HepG2 (cell line): ENCODE results near the gene VCPKMT. TPM values are rescaled to one million over a fixed set of nuclear protein-coding genes. Genes with fewer than 3 reads are reported as not detected.

Experiments used
- ARID2 ChIP-seq: sonication (generic); formaldehyde crosslinking; IDR thresholded peaks from 2 replicates; pipeline ENCODE4 v1.8.1; 2022; ENCODE audit warnings: mild to moderate bottlenecking, missing genetic modification reagents, borderline replicate concordance
- CREM ChIP-seq, 2 experiments: sonication (generic) in 1 of 2; formaldehyde crosslinking in 1 of 2; IDR thresholded peaks; 2 replicates each; pipeline versions ENCODE4 v1.4.0 to v1.6.1; 2016 to 2020; ENCODE audit warnings: antibody characterized with exemption in 1 of 2, mild to moderate bottlenecking in 1 of 2, missing genetic modification reagents in 1 of 2
- MXD4 ChIP-seq: IDR thresholded peaks from 2 replicates; pipeline ENCODE4 v1.6.1; 2016; ENCODE audit warnings: mild to moderate bottlenecking, missing biosample characterization, missing genetic modification reagents
- MYC ChIP-seq: sonication (generic); formaldehyde crosslinking; IDR thresholded peaks from 2 replicates; pipeline ENCODE4 v1.9.0; 2021; ENCODE audit warnings: missing genetic modification reagents, borderline replicate concordance
- NFE2L2 ChIP-seq: fragments of 150-350 bp; IDR thresholded peaks from 2 replicates; pipeline ENCODE4 v1.6.1; 2014; ENCODE audit warnings: low read length
- NFKB2 ChIP-seq: sonication (generic); formaldehyde crosslinking; IDR thresholded peaks from 2 replicates; pipeline ENCODE4 v1.4.0; 2020; ENCODE audit warnings: missing genetic modification reagents, borderline replicate concordance
- PLRG1 ChIP-seq: fragments of 450-650 bp; conservative IDR thresholded peaks from 2 replicates; pipeline ENCODE4 v1.6.1; 2016
- RNF219 ChIP-seq: sonication (generic); formaldehyde crosslinking; IDR thresholded peaks from 2 replicates; pipeline ENCODE4 v1.5.0; 2020; ENCODE audit warnings: mild to moderate bottlenecking, missing genetic modification reagents
- SMAD1 ChIP-seq: sonication (generic); formaldehyde crosslinking; IDR thresholded peaks from 2 replicates; pipeline ENCODE4 v1.4.0; 2020; ENCODE audit warnings: missing genetic modification reagents, low read depth, mild to moderate bottlenecking, borderline replicate concordance
- SSRP1 ChIP-seq: IDR thresholded peaks from 2 replicates; pipeline ENCODE4 v1.6.1; 2016; ENCODE audit warnings: control low read depth
- ZBTB49 ChIP-seq: sonication (generic); formaldehyde crosslinking; IDR thresholded peaks from 2 replicates; pipeline ENCODE4 v1.4.0; 2020; ENCODE audit warnings: missing genetic modification reagents, borderline replicate concordance
- ZGPAT ChIP-seq: IDR thresholded peaks from 2 replicates; pipeline ENCODE4 v1.6.1; 2016; ENCODE audit warnings: mild to moderate bottlenecking
- ZNF232 ChIP-seq: sonication (generic); formaldehyde crosslinking; IDR thresholded peaks from 2 replicates; pipeline ENCODE4 v1.4.0; 2020; ENCODE audit warnings: missing genetic modification reagents, borderline replicate concordance
- ZNF24 ChIP-seq: fragments of 450-650 bp; IDR thresholded peaks from 2 replicates; pipeline ENCODE4 v1.6.1; 2017; ENCODE audit warnings: antibody characterized with exemption, mild to moderate bottlenecking
- ZNF383 ChIP-seq: sonication (generic); formaldehyde crosslinking; IDR thresholded peaks from 2 replicates; pipeline ENCODE4 v1.4.0; 2020; ENCODE audit warnings: missing genetic modification reagents, mild to moderate bottlenecking, borderline replicate concordance
- ZNF687 ChIP-seq: sonication (generic); formaldehyde crosslinking; IDR thresholded peaks from 2 replicates; pipeline ENCODE4 v1.5.1; 2020; ENCODE audit warnings: mild to moderate bottlenecking, missing genetic modification reagents, moderate library complexity
- ZNF737 ChIP-seq: sonication (generic); formaldehyde crosslinking; IDR thresholded peaks from 2 replicates; pipeline ENCODE4 v1.5.0; 2020; ENCODE audit warnings: missing genetic modification reagents, mild to moderate bottlenecking, borderline replicate concordance
- ZNF75D ChIP-seq: sonication (generic); formaldehyde crosslinking; IDR thresholded peaks from 2 replicates; pipeline ENCODE4 v1.8.1; 2023; ENCODE audit warnings: missing genetic modification reagents, mild to moderate bottlenecking, borderline replicate concordance
- ZNF790 ChIP-seq: sonication (generic); formaldehyde crosslinking; IDR thresholded peaks from 2 replicates; pipeline ENCODE4 v1.8.0; 2022; ENCODE audit warnings: missing genetic modification reagents, mild to moderate bottlenecking, borderline replicate concordance
- polyA plus RNA-seq, 8 experiments: library from polyadenylated mRNA; depleted of rRNA in 3 of 8; stranded (reverse) in 7 of 8; unstranded in 1 of 8; fragments of >200 nt; fragmentation: Illumina TruSeq in 4 of 8; extraction: Trizol in 4 of 8; gene quantifications; 2 replicates each; pipeline versions ENCODE4 v1.2.1 to v1.2.3, GENCODE V29; 2011 to 2016; ENCODE audit warnings: low read depth in 4 of 8, missing spikeins in 1 of 8, mixed read lengths in 1 of 8; ENCODE audit not compliant: insufficient read depth in 1 of 8
- total RNA-seq, 5 experiments: library from RNA; depleted of rRNA; stranded (reverse); fragments of >200 nt; fragmentation: Illumina TruSeq; extraction: Trizol; gene quantifications; 2 replicates each; pipeline ENCODE4 v1.2.3, GENCODE V29; 2016; ENCODE audit warnings: low read depth in 1 of 5

Gene VCPKMT
- total and polyA plus RNA-seq, 2 of the 13 experiments (the other 11 are each of a cell fraction or from before 2014, with no cell fraction given), result 3.9 to 5.4 TPM

GRCh38 chr14:50067723-50068495 is 48.5 kb downstream of the VCPKMT start (continued):
- TF ChIP-seq ZNF687 (CRISPR knock-in tag), result no peak
- TF ChIP-seq MYC (CRISPR knock-in tag), result no peak
- no peak for TF ChIP-seq ZNF232 (CRISPR knock-in tag)
- TF ChIP-seq ZGPAT (CRISPR knock-in tag), result no peak; the same call in 1 of the 2 replicates
- no peak for TF ChIP-seq ZNF75D
- no peak for TF ChIP-seq ZNF790 (CRISPR knock-in tag)
- no peak for TF ChIP-seq RNF219 (CRISPR knock-in tag)
- no peak for TF ChIP-seq NFKB2 (CRISPR knock-in tag)
- no peak for TF ChIP-seq ZNF383
- no peak for TF ChIP-seq ARID2 (CRISPR knock-in tag)
- TF ChIP-seq ZBTB49 (CRISPR knock-in tag), result no peak
- TF ChIP-seq NFE2L2, result peak; percentile 29; the same call in 1 of the 2 replicates
- no peak for TF ChIP-seq ZNF737 (CRISPR knock-in tag)
- no peak for TF ChIP-seq SMAD1 (CRISPR knock-in tag)
- no peak for TF ChIP-seq CREM (IDR thresholded peaks at IDR 0.05)
- TF ChIP-seq CREM (CRISPR knock-in tag; IDR thresholded peaks at IDR 0.05), result no peak
- TF ChIP-seq MXD4 (CRISPR knock-in tag), result no peak
- no peak for TF ChIP-seq SSRP1
- TF ChIP-seq PLRG1, result no peak
- no peak for TF ChIP-seq ZNF24
